ENCODE measurements around the gene RAPGEF4.

Gene RAPGEF4

DNA sequence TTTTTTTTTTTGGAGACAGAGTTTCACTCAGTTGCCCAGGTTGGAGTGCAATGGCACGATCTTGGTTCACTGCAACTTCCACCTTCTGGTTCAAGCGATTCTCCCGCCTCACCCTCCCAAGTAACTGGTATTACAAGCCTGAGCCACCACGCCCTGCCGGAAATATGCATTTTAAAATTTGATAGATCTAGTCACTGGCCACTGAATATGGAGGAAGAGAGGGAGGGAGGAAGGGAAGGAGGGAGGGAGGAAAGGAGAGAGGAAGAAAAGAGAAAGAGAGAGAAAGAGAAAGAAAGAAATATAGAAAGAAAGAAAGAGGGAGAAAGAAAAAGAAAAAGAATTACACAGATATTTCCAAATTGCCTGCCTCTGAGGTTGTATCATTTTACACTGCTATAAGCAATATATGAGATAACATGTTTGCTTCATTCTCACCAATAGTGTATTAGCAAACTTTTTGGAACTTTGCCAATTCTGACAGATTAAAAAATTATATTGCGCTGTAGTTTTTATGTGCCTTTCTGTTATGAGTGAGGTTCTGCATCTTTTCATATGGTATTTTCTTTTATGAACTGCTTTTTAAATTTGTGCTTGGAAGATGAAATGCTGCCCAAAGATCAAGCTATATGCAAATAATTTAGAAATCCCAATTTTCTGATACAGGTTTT lies 178.8 kb downstream of the RAPGEF4 start:
- DNase-seq = no peak

DNA sequence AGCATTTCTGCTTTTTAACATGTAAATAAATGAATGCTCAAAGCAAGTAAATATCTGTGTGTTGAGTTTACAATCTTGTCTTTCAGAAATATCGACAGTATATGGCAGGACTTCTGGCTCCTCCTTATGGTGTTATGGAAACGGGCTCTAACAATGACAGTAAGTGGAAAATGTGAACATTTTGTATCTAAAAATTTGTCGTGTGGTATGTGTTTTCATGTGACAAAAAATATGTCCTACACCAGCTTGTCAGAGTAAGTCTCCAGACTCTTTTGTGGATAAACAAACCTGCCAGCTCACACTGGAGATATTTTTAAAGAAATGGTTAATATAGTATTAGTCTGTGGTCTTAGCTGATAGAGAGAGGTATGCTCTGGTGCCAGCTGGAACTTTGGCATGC lies 182.1 kb downstream of the RAPGEF4 start:
- DNase-seq = no peak

DNA sequence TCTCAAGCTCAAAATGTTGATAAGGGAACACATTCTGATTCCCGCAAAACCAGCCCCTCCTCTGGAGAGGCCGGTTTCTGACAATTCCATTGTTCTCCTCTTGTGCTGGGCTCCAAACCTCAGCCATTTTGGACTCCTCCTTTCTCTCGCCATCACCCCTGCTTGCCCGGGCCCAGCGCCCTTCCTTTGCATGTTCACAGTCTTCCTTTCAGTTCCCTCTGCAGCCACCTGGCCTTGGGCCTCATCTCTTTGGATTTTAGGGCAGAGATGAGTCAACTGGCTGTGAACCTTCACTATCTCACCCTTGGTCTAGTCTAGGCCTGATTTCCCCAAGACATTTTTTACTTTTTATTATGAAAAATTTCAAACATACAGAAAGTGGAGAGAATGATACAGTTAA lies 184.1 kb downstream of the RAPGEF4 start:
- DNase-seq = no peak

DNA sequence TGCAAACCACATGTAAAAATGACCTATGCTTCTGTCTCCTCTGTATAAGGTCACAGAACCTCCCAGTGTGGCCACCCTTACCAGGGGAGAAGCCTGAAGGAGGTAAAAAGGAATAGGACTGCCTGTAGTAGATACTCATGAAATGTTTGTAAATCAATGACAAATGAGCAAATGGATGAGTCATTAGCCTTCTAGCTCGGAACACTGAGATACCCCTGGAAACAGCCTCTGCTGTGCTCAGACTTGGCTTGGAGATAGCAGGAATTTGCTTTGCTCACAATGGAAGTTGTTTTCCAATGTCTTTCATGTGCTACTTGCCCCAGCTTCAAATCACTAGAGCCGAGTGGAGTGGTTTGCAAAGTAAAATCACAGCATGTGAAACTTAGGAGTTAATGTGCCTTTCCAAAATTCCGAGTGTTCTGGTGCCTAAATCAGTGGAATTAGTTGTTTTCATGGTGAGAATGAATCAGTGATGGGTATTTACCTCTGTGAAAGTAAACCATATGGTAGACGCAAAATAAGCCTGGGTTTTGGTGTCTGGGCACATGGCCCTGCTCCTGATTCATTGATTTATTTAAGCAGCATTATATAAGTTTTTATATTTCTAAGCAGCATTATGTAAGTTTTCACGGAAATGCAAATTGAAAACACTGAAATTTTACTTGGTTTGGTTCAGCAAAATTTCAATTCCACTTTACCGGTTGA lies 186.0 kb downstream of the RAPGEF4 start:
- no peak for DNase-seq

DNA sequence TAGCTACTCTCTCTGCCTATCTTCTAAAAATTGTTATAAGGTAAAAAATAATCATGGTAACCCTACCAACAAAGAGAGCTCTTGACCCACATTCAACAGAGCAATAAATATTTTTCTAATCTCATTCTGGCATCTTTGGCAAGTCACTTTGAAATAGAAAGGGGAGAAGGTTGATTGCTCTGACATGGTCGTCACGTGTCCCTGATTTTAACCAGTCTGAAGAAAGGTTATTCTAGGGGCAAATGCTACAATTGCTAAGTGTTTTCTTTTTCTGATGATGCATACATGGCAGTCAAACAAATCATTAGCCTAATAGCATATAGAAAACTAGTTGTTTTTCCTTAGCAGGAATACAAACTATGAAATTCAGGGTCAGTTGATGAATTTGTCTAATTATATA lies 186.7 kb downstream of the RAPGEF4 start:
- no peak for DNase-seq

DNA sequence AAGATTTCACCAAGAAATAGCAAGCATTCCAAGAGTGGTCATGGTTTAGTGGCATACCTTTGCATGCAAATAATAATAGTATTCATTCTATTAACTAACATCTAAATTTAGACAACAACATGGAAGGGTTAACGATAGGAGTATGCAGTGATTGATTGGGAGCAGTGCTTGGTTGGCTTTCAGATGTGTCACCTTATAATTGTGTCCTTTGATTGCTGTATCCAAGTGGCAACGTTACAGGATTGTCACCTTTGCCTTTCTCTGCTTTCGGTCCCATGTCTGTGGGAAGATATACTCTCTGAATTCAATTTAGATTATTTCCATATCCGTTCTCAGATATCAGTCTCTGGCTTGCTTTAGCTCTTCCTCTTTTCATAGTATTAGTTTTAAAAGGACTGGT lies 187.2 kb downstream of the RAPGEF4 start:
- no peak for DNase-seq

DNA sequence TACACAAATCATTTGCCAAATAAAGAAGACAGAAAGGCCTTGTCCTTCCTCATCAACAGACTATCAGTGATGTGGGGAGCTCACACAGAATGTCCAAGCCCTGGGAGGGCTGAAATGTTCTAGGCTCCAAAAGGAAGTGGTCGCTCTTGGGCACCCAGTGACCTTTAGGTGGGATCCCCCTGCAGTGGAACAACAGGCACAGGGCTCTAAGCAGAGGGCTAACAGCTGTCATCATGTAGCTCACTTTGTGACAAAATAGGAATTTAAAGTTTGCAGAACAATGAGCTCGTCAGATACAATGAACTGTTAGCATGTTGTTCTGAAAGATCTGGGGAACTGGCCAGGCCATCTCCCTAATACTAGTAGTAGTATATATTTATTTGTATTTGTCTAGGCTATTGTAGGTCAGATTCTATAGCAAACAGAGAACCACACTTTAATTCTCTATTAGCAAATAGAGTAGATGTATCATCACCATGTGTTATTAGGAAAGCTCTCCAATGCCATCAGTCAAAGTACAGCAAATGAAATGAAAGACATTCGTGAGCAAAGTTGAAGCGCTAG lies 188.5 kb downstream of the RAPGEF4 start:
- no peak for DNase-seq

DNA sequence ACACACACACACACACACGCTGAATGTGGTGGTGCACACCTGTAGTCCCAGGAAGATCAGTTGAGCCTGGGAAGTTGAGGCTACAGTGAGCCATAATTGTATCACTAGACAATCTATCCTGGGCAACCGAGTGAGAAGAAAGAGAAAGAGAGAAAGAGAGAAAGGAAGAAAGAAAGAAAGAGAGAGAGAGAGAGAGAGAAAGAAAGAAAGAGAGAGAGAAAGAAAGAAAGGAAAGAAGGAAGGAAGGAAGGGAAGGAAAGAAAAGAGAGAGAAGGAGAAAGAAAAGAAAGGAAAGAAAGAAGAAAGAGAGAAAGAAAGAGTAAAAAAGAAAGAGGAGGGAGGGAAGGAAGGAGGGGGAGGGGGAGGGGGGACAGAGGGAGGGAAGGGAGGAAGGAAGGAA lies 190.0 kb downstream of the RAPGEF4 start:
- no peak for DNase-seq

DNA sequence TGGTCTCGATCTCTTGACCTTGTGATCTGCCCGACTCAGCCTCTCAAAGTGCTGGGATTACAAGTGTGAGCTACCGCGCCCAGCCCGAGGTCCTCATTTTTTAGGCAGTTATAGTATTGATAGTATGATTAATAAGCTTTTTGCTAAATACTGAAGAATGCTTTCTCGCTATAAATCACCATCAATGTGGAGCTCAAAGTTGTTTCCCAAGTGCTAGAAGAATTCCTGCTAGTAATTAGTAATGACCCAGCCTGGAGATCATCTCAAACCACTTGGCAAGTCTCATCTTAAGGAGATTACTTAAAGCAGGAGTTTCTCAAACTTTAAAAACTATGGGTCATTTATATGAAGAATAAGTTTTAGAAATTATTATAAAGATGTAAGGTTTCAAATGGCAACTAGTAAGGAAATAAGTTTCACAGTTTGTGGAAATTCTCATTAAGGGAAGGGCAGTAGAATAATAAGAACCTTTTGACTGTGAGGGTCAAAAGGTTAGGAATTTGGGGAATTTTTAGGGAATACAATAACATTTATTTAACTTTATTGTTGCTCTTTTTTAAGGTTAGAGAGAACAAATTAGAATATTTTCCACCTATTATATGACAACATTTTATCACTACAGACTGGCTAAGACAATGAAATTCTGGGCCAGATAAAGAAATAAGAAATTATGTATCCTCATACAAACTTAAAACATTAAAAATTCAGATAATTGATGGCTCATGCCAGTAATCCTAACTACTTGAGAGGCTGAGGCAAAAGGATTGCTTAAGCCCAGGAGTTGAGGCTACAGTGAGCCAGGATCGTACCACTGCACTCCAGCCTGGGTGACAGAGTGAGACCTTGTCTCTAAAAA lies 191.4 kb downstream of the RAPGEF4 start:
- no peak for DNase-seq

DNA sequence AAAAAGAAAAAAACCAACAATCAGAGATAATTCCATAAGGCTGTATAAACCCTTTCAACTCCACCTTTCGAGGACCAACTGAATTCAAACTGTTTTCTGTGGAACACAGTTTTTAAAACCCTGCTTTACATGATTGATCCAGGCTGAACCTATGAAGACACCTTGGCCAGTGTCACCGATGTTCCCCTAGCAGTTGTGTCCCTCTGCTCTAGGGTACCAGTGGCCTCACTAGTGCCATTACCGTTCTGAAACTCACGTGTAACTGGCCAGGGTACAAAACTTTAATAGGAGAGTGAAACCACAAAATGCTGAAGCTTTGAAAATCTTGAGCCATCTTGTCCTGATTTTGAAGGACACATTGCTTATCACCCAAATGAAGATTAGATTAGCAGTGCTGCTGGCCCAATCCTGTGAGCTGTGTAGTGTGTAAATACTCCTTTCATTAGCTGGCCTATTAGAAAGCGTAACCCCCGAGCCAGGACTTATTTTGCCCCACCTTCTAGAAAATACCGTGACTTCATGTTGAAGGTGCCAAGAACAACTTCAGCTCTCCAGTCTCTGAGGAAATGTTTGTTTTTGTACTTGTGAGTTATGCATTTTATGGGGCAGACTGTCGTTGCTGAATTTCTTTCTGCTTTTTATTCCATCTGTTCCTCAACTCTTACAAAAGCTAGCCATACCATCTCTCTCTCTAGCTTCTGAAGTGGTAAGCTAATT lies 192.2 kb downstream of the RAPGEF4 start:
- DNase-seq = no peak

DNA sequence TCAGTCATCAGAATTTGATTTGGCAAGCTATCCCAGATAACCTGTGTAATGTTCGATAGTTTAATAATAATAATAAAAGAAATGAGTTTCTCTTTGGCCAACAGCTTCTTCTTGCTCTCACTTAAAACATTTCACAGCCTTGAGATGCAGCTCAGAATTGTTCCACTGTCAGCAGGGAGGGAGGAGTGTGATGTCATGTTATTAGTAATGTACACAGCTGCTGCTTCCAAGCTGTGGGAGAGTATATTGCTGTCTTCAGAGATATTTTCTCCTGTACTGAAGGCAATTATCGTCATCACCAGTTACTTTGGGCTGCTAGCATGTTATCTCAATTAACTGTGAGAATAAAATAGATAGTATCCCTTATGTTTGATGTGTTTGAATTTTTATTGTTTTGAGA lies 193.1 kb downstream of the RAPGEF4 start:
- DNase-seq = no peak

DNA sequence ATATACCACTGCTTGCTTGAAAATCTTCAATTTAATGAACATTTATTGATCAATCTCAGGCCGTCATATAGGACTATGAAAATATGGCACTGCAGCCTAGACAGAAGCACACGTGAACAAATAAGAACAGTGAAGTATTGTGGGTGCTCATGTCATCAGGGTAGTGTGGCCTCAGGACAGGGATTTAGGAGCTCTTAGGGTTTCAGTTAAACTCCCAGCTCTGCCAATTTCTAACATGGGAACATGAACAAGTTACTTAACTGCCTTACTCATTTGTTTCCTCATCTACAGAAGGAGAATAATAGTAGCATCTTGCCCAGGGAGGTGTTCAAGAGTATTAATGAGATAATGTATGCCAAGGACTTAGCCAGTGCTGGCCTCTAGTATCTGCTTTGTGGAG lies 194.0 kb downstream of the RAPGEF4 start:
- DNase-seq = no peak

DNA sequence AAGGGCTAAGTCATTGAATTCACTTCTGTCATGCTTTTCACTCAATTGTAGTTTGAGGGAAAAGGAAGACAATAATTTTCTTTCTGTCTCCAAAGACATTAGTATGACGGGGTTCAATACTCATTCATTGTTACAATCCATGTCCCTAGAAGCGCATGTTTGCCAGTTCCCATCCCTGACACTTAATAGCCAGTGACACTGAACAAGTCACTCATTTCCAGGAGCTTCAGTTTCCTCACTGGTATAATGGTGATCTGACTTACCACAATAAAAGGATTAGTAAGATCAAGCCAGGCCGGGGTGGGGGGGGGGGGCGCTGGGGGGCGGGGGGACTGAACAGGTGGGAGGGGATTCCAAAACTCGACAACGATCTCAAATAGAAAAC lies 195.2 kb downstream of the RAPGEF4 start:
- DNase-seq = no peak

DNA sequence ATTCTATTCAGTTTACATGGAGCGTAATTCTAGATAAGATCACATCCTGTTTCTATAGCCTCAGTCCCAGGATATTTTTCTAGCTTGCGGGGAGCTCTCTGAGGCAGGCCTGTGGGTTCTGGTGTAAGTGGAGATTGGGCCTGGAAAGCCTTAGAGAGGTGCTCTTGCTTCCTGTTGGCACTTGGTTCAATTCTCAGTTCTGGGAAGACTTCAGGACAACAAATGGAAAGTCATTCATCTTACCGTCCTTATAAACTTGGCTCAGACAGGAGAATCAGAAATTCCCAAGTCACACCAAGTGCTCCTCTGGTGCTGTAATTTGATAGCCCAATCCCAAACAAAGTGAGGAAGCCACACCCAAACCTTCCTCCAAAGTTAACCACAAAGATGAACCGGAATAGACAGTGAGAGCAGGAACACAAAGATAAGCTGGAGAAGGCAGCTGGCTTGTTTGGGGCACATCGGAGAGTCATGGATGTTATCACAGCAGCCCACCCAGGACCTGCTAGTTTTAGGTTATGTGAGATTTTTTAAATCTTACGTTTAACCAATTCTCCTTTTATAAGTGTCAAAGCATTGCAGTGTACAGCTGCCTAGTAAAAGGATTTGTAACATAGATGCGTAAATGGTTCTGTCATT lies 195.7 kb downstream of the RAPGEF4 start:
- DNase-seq = peak; percentile 56 to 63

DNA sequence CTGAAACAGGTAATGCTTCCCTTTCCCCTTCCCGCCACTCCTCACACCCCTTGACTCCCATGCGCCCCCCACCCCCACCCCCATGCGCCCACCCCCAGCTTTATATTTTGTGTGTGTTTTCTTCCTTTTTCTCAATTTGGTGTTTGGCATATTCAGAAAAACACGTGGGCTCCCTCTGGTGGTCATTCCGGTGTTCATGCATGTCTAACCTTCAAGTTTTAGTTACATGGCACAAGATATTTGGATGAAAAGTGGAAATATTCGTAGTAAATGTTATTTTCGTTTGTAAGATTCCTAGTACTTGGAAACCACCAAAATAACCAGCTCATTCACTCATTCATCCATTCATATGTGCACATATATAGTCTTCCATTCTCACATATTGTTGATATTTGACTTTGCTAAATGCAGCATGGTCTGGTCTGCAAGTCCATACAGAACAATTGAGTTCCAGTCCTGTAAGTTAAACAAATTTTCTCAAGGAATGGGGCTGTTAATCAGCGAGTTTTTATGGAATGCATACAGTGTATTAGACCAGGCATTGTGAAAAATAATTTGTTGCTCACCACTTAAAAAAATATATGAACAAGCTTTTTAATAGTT lies 196.4 kb downstream of the RAPGEF4 start:
- DNase-seq = peak; percentile 82 to 92

DNA sequence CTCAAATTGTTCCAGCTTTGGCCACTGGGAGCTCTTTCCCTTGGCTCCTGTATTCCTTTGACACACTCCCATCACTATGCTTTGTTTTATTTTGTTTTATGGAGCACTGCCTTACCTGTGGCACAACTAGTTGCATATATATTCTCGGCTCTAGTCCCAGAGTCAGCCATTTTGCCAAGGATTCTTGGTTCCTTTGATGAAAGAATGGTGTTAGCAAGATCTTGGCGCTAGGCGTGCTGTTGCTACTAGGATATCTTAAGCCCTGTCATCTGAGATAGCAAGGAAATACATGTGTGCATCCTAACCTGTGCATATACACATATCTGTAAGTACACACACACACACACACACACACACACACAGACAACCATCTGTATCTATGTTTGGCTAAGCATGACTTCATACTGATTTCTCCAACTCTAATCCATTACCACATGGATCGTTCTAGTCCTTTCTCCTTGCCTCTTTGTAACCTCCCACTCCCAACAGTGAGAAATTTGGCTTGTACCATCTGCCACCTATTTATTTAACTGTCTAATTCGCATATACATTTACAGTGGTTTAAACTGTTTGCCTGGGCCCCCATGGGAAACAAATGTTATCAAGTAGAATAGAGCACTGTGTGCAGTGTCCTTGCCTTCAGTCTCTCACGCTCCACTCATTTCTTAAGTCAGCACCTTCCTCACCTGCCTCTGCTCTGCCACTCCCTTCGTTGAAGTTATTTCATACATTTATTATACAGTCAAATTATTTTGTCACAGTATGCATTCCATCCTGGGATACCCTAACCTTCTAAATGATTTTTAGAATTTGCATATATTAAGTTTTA lies 202.5 kb downstream of the RAPGEF4 start:
- no peak for DNase-seq

DNA sequence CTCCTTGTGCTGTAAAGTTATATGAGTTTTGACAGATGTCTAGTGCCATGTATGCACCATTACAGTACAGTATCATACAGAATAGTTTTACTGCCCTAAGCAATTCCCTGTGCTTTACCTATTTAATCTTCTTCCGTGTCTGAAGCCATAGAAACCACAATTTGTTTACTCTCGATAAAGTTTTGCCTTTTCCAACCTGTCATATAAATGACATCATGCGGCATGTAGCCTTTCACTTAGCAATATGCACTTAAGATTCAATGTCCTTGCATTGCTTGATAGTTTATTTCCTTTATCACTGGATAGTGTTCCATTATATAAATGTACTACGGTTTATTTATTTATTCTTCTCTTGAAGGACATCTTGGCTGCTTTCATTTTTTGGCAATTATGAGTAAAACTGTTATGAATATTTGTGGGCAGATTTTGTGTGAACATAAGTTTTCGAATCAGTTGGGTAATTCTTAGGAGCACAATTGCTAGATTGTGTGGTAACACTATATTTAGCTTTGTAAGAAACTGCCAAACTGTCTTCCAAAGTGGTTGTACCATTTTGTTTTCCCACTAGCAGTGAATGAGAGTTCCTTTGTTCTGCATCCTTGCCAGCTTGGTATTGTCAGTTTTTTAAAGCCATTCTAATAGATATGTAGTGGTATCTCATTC lies 203.2 kb downstream of the RAPGEF4 start:
- no peak for DNase-seq

DNA sequence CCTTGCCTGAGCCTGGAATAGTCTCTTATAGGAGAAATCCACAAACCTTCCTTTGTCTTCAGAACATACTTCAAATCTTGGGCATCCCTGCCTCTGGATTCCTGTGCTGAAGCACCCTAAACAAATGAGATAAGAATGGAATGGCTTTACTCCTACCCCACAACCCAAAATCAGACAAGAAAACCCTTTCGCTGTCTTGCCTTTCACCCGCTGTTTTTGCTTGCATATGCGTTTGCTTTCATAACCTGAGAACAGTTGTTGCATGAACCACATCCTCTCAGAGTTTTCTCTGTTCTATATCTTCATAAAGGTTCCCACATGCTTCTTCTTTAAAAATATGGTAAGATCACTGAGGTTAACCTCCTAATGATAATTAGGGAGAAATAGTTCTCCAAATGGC lies 207.9 kb downstream of the RAPGEF4 start:
- DNase-seq = no peak

DNA sequence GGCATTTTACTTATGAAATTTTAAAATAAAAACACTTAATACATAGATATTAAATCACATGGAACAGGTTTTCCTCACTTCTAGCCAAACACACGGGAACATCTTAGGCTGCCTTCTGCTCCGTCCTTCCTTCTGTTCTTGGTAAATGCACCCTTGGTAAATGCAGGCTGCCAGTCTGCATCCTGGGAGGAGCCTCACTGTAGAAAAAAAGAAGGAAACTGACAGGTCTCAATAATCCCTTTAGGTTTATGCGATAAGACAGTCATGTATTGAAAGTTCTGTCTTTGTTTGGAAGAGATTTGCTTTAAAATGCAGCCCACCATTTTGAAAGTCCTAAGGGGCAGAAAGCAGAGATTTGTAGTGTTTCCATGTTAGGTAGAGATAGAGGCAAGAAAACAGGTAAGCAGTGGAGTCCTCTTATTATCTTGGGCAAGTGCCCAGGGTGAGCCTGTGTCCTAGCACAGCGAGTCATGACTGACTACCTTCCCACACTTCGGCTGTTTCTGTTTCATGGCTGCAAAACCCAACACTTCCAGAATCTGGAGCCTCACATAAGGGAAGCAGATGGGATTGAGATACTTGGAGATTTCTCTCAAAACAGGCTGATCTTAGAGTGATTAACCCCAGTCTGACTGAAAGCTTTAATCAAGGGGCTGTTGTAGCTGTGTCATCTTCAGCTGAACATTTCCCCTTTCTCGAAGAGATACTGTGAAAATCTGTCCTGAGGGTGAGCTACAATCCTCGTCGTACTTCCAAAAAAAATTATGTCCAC lies 208.6 kb downstream of the RAPGEF4 start:
- DNase-seq = no peak
